Tibial artery (tissue), 4 donors: ENCODE measurements around the gene ROR2.

Experiments used
- DNase-seq, 2 donors: peaks; one replicate each; pipeline ENCODE4 v3.0.0-alpha.2; 2019
- H3K27ac ChIP-seq, 2 donors: fragments of 200-600 bp; sonication (generic) in 1 of 2; 1 replicate in 1 of 2; 2 replicates in 1 of 2; pipeline ENCODE4 v1.5.1; 2018 to 2019; ENCODE audit warnings: mild to moderate bottlenecking in 1 of 2
- H3K27me3 ChIP-seq, 2 donors: fragments of 200-600 bp; sonication (generic) in 1 of 2; one replicate each; pipeline versions ENCODE4 v1.5.1 to v1.6.0; 2016 to 2019
- H3K36me3 ChIP-seq, 3 donors: fragments of 200-600 bp; sonication (generic) in 2 of 3; one replicate each; pipeline ENCODE4 v1.5.1; 2016 to 2019; ENCODE audit warnings: mild to moderate bottlenecking in 2 of 3
- H3K4me1 ChIP-seq, 4 donors: fragments of 200-600 bp; sonication (generic) in 2 of 4; 1 replicate in 3 of 4; 2 replicates in 1 of 4; pipeline ENCODE4 v1.5.1; 2016 to 2019
- H3K4me3 ChIP-seq, 2 donors: fragments of 200-600 bp; sonication (generic) in 1 of 2; 1 replicate in 1 of 2; 2 replicates in 1 of 2; pipeline ENCODE4 v1.5.1; 2018 to 2019; ENCODE audit warnings: mild to moderate bottlenecking in 2 of 2
- H3K9me3 ChIP-seq, 3 donors: fragments of 200-600 bp; sonication (generic) in 1 of 3; one replicate each; pipeline ENCODE4 v1.5.1; 2016 to 2019
- intact Hi-C: fragments of 100-400 bp; cut with DNase I; formaldehyde crosslinking; loops from one replicate; pipeline ENCODE4 v1.15.0; 2023; ENCODE audit warnings: low total_unique reads
- TF ChIP-seq, protein P1 (sequence below), 2 experiments: fragments of 200-600 bp in 1 of 2; fragments of 450-650 bp in 1 of 2; IDR thresholded peaks; one replicate each; pipeline ENCODE4 v1.5.1; 2017 to 2019; ENCODE audit warnings: antibody characterized with exemption in 2 of 2, mild to moderate bottlenecking in 1 of 2, moderate library complexity in 1 of 2

The ROR2 gene

DNA sequence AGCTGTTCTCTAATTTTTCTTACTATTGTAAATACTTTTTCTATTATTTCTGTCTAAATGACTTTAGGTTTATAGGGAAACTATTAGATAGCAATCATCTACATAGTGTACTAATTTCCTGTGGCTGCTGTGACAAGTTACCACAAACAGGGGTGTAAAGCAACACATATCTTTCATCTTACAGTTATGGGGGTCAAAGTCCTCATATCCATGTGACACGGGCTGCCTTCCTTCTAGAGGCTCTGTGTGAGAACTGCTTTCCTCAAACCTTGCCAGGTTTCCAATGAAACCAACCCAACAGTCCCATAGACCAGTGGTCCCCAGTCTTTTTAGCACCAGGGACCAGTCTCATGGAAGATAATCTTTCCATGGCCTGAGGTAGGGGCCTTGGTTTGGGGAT lies 189.1 kb downstream of the ROR2 start:
- Histone ChIP-seq H3K4me1 (no peaks in the 10 kb centered on the region), H3K27ac (no peak overlapping the region), H3K36me3 (no peaks in the 10 kb centered on the region), H3K4me3 (no peak overlapping the region), H3K27me3 (peaks cover 0 to 6% of the 10 kb centered on the region in 2 donors), H3K9me3 (no peaks in the 10 kb centered on the region)
- intact Hi-C loops, result no loop called here
- TF ChIP-seq, protein P1, sequence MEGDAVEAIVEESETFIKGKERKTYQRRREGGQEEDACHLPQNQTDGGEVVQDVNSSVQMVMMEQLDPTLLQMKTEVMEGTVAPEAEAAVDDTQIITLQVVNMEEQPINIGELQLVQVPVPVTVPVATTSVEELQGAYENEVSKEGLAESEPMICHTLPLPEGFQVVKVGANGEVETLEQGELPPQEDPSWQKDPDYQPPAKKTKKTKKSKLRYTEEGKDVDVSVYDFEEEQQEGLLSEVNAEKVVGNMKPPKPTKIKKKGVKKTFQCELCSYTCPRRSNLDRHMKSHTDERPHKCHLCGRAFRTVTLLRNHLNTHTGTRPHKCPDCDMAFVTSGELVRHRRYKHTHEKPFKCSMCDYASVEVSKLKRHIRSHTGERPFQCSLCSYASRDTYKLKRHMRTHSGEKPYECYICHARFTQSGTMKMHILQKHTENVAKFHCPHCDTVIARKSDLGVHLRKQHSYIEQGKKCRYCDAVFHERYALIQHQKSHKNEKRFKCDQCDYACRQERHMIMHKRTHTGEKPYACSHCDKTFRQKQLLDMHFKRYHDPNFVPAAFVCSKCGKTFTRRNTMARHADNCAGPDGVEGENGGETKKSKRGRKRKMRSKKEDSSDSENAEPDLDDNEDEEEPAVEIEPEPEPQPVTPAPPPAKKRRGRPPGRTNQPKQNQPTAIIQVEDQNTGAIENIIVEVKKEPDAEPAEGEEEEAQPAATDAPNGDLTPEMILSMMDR (IDR thresholded peaks at IDR 0.05), result no peak
- DNase-seq, result no peak

DNA sequence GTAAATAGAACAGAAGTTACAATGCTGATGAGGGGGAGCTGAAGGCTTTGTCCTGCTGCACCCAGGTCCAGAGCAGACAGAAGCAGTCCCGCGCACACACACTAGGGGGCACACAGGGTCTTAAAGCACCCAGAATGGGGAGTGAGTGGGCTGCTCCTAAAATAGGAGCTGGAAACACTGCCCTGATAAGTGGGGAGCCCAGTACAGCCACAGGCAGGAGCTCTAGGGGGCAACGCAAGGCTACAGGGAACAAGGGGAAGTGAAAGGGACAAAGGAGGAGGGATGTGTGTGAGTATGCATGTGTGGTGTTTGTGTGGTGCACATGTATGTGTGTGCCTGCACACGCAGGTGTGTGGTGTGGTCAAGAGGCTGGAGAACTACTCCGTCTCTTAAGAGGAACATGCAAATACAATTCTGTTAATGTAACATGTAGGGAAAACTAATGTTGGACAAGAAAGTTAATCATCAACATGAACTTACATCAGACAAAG lies 191.5 kb downstream of the ROR2 start:
- Histone ChIP-seq H3K36me3 (no peaks in the 10 kb centered on the region), H3K27me3 (peaks cover 0 to 6% of the 10 kb centered on the region in 2 donors), H3K4me3 (no peak overlapping the region), H3K4me1 (no peaks in the 10 kb centered on the region), H3K27ac (no peak overlapping the region), H3K9me3 (no peaks in the 10 kb centered on the region)
- TF ChIP-seq, protein P1 (IDR thresholded peaks at IDR 0.05), result no peak
- intact Hi-C loops, result no loop called here
- no peak for DNase-seq

DNA sequence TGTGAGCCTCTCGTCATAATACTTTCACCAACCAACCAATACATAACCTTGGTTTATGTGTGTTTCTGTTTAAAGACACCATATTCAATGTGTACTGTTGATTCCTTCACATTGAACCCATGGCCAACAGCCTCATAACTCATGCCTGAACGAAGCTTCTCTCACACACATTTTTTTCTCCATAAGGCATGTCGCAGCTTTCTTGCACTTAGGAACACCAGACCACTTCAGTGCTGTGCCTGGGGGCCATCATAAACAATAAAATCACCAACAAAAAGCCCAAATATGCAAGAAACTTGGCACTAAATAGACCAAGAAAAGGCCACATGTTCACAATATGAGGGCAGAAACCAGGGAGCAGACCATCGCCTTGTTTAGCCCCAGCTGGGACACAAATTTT lies 192.2 kb downstream of the ROR2 start:
- no peaks in the 10 kb centered on the region for H3K36me3 ChIP-seq
- no peak overlapping the region for H3K4me3 ChIP-seq
- H3K9me3 ChIP-seq, result no peaks in the 10 kb centered on the region
- no peak overlapping the region for H3K27ac ChIP-seq
- H3K4me1 ChIP-seq, result no peaks in the 10 kb centered on the region
- intact Hi-C loops, result no loop called here
- H3K27me3 ChIP-seq, result peaks cover 0 to 6% of the 10 kb centered on the region in 2 donors
- TF ChIP-seq, protein P1 (IDR thresholded peaks at IDR 0.05), result no peak
- DNase-seq, result no peak

DNA sequence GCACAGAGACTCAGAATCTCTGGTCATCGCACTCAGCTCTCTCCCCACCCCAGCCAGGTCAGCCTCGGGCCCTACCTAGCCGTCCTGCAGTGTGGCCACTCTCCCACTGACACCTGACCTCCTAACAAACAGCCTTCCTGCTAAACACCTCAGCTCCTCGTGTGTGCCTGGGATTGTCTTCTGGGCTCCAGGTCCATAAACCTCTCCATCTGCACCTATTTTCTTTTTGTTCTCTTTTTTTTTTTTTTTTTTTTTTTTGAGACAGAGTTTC lies 193.6 kb downstream of the ROR2 start:
- no peak overlapping the region for H3K4me3 ChIP-seq
- no peak overlapping the region for H3K27ac ChIP-seq
- H3K36me3 ChIP-seq, result no peaks in the 10 kb centered on the region
- no peaks in the 10 kb centered on the region for H3K9me3 ChIP-seq
- DNase-seq, result no peak
- peaks cover 0 to 6% of the 10 kb centered on the region in 2 donors for H3K27me3 ChIP-seq
- intact Hi-C loops, result no loop called here
- TF ChIP-seq, protein P1 (IDR thresholded peaks at IDR 0.05), result no peak
- H3K4me1 ChIP-seq, result no peaks in the 10 kb centered on the region

DNA sequence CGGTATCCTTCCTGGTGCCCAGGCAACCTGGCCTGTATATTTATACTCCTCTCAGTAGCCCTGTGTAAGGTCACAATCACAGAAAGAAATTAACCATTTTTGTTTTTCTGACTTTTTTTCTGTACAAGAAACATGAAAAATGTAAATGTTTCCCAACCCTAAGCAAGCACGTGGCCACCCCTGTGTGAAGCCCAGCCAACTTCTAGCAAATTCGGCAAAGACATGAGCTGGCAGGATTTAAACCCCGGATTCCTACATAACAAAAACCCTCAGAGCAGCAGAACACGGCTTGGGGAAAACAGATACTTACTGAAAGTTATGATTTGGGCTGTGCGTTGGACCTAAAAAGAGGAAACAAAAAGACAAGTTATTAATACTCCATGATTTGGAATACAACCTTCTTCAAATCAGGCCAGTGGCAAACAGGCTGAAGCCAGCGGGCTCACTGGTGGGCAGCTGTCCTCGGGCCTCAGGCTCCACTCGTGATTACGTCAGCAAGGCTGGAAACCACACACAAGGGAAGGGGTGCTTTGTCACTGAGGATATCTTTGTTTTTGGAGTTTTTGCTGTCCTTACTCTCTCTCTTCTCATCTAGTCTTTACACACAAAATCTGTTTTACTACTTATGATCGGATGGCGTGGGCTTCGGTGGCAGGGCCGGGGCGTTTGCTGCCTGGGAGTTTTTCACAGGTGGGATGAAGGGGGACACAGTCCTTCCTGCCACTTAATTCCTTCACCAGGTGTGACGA lies 194.1 kb downstream of the ROR2 start:
- no peak for DNase-seq
- peaks cover 0 to 6% of the 10 kb centered on the region in 2 donors for H3K27me3 ChIP-seq
- H3K4me3 ChIP-seq, result no peak overlapping the region
- intact Hi-C loops, result no loop called here
- H3K27ac ChIP-seq, result no peak overlapping the region
- H3K36me3 ChIP-seq, result no peaks in the 10 kb centered on the region
- no peaks in the 10 kb centered on the region for H3K9me3 ChIP-seq
- no peaks in the 10 kb centered on the region for H3K4me1 ChIP-seq
- TF ChIP-seq, protein P1 (IDR thresholded peaks at IDR 0.05), result no peak
